HG02852 (cell line): Measurements from ENCODE around the gene SNAPC5.
"Not testable (repeated sequence)": the region's sequence is repeated elsewhere in the genome, so short reads cannot be mapped to it uniquely, and the experiment has no call there.

Experiments
- ATAC-seq: cut with Tn5 transposase; IDR thresholded peaks from one replicate; pipeline ENCODE4 v1.9.1; 2021; ENCODE audit warnings: mild to moderate bottlenecking, moderate library complexity; ENCODE audit not compliant: unreplicated experiment

Gene SNAPC5

GRCh38 chr15:66497502-66498455 lies at the start of gene SNAPC5:
SNAPC5 (minus strand) TSS chr15:66497762; CDS start chr15:66497731, 31 bp downstream.
- peak; percentile 84 for ATAC-seq

GRCh38 chr15:66545255-66545654 lies 47.7 kb upstream of the SNAPC5 start:
- ATAC-seq, result no peak

DNA sequence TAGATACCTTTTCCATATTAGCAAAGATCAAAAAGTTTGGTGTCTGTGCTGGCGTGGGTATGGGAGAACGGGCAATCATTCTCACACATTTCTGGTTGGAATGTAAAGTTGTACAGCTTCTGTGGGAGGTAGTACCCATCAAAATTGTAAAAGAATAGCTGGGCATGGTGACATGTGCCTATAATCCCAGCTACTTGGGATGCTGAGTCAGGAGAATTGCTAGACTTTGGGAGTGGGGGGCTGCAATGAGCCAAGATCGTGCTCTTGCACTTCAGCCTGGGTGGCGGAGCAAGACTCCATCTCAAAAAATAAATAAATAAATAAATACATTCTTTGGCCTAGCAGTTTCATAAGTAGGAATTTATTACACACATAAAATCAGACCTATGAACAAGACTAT lies 45.3 kb upstream of the SNAPC5 start:
- ATAC-seq, result no peak

DNA sequence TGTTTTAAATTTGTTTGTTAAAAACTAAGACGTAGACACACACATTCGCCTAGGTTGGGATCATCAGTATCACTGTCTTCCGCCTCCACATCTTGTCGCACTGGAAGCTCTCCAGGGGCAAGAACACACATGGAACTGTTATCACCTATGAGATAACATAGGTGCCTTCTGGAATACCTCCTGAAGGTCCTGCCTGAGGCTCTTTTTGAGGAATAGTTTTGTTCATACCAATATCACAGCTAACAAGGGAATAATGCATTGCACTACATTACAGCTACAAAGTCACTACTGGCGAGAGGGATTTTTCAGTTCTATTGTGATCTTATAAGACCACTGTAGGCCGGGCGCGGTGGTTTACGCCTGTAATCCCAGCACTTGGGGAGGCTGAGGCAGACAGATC lies 37.5 kb upstream of the SNAPC5 start:
- ATAC-seq, result no peak

GRCh38 chr15:66524838-66525237 lies 27.3 kb upstream of the SNAPC5 start:
- no peak for ATAC-seq

- no peak for ATAC-seq
Observed at GRCh38 chr15:66523926-66524325, 26.4 kb upstream of the SNAPC5 start.

GRCh38 chr15:66515901-66516322 lies 18.4 kb upstream of the SNAPC5 start:
- no peak for ATAC-seq

- ATAC-seq, result no peak
Observed at GRCh38 chr15:66514586-66514985, 17.0 kb upstream of the SNAPC5 start.

DNA sequence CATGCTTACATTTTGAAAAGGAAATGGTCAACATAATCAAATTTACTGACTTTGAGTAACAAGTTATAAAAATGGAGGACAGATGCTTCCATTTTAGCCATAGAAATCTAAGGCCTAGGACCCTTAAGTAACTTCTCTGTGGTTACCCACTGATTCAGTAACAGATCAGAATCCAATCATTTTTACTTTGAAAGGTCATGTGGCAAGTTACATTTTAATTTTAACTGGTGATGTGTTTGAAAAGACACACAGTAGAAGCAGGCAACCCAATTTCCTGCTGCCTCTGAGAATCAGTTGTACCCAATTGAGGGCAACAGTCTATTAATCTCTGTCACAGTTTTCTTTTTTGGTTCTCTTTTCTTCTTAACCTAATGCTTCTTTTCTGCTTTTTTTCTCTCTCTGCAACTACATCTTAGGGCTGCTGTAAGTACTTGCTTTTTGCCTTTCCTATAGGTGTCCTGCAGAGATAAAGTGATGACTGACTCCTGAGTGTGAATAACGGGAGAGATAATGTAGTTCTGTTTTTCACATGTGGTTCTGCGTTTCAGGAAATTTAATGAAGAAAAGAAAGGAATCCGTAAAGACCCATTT lies 10.8 kb upstream of the SNAPC5 start:
- no peak for ATAC-seq

GRCh38 chr15:66505818-66506217 lies 8.3 kb upstream of the SNAPC5 start:
- ATAC-seq, result no peak

DNA sequence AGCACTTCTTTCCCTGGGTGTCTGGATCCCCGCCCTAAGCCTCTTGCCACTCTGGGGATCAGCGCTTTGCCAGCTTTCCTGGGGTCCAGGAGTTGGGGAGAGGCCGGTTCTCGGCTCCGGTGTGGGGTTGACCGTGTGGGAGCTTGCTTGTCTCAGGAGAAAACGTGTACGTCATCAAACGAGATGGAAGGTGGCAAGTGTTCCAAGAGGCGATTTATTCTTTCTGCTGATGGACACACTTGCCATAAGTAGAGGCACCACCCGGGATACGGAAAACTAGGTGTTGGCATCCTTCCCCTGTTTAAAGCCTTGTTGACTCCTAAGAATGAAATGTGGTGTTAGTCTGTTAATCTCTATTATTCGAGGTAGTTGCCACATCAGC lies 7.9 kb upstream of the SNAPC5 start:
- peak; percentile 22 for ATAC-seq

GRCh38 chr15:66504563-66505429 lies 7.2 kb upstream of the SNAPC5 start, which contains the start of the genes RPL4 and ZWILCH:
RPL4 (minus strand) TSS chr15:66504855; CDS start chr15:66504790, 65 bp downstream.
ZWILCH (plus strand) TSS chr15:66505326; CDS start chr15:66505339, 13 bp downstream.
- ATAC-seq, result peak; percentile 79

DNA sequence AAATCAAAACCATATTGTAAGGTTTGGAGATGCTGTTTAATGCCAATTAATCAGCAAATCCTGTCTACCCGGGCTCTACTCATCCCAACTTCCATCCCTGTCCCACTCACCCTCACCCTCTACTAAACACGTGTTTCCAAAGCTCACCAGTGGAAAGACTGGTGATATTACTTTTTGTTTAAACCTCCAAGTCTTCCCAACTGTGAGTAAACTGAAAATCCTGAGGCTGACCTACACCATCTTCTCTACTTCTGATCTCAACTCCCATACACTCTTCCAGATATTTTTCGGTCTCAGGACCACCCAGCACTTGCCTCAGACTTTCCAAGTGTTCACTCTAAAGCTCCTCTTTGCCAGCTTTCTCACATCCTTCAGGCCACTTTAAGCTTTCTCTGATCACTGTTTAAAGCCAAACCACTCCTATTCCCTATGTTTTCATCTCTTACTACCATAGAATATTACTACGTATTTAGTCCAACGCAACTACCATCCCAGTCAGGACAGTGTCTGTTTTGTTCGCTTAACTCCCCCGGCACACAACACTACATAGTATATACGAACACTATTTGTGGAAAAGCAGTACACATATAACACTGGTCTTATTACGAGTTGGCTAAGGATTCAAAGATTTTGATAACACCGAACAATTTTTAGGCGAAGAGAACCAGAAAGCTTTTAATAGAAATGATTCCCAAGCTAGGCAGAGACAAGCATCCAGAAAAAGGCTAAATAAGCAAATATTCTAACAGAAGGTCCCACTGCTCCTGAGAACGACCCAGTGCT lies 6.4 kb upstream of the SNAPC5 start:
- ATAC-seq, result no peak

GRCh38 chr15:66503041-66503648 lies 5.6 kb upstream of the SNAPC5 start:
- ATAC-seq, result not testable (repeated sequence)

GRCh38 chr15:66502491-66502890 lies 4.9 kb upstream of the SNAPC5 start:
- no peak for ATAC-seq

DNA sequence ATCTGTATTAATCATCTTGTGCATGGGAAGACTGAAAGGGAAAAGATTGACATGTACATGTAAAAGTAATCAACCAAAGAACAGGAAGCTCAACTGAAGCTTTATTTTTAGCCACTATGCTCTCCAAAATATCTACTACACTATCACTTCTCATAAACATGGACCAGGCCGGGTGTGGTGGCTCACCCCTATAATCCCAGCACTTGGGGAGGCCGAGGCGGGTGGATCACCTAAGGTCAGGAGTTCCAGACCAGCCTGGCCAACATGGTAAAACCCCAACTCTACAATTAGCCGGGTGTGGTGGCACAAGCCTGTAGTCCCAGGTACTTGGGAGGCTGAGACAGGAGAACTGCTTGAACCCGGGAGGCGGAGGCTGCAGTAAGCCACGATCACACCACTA lies 2.8 kb upstream of the SNAPC5 start:
- ATAC-seq, result not testable (repeated sequence)

- no peak for ATAC-seq
Observed at GRCh38 chr15:66498501-66499386, 1.2 kb upstream of the SNAPC5 start.

DNA sequence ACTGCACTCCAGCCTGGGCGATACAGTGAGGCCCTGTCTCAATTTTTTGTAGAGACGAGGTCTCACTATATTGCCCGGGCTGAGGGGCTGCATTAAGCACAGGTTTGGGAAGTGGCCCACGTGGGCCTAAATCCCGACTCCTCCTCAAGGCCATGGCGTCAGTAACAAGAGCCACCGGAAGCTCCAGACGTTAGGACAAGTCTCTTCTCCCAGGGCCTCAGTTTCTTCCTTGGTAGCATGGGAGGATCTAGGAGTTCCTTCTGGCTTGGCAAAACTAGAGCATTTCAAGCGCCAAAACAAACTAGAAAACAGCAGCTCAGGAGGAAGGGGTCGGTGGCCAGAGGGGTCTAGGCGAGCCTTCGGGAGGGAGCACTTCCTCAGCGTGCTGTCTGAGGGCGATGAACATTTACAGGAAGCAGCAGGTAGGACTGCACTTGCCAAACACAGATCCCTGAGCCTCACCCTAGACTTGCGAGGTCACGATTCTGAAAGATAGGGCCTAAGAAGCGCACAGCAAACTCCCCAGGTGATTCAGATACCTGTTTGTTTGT lies 536 bp downstream of the SNAPC5 start:
- no peak for ATAC-seq

DNA sequence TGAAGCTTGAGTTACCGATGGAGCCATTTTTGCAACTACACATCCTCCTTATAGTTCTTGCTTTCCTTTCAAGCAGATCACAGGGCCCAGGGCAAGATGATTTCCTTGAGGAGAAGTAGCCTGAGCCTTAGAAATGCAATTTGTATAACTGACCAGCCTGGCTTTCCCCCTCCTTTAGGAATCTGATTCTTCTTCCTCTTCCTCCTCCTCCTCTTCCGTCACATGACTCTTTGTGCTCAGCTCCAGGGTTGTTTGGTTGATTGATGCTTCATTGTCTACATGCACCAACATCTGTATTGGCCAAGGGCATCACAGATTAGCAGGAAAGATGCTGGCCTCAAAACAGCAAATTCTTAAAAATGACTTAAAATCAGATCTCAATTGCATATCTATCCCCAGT lies 3.3 kb downstream of the SNAPC5 start:
- no peak for ATAC-seq
